ENCODE results near the gene FBXW5.

The FBXW5 gene

GRCh38 chr9:136943291-136944211, 987 bp downstream of the FBXW5 start:
- Histone ChIP-seq H3K4me3 (peak overlapping the region; percentile 82 to 83), H3K27me3 (no peaks in the 10 kb centered on the region), H3K9me3 (no peaks in the 10 kb centered on the region), H3K36me3 (peaks cover 31 to 49% (median 45%) of the 10 kb centered on the region in 3 donors), H3K4me1 (peaks cover 0 to 51% (median 45%) of the 10 kb centered on the region in 4 donors), H3K27ac (peak overlapping the region; percentile 88 to 91)
- DNase-seq = peak in 1 of 2 donors; percentile 63
- no peak for TF ChIP-seq CTCF (IDR thresholded peaks at IDR 0.05)
- intact Hi-C loops (cut with DNase I; ENCODE audit: low total_unique reads) = loop anchor here (2.0 to 5.0 kb wide), 3 partner anchors 56 to 151 kb away; partner anchors contain the start of genes PHPT1, TMEM141 and TRAF2

DNA sequence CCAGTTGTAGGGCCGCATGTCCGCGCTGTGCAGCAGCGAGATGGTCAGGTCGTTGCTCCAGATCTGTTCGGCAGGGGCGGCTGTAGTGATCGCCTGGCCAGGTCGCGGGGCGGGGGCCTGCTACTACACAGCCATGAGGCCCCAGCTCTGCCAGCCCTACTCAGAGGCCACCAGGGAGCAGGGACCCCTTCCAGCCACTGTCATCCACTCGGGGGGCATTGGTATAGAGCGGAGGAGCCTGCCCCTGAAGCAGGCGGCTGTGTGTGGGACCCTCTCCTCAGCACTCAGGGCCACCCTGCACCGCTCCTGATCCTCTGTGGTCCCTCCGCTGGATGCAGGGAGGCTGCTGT, 1.7 kb downstream of the FBXW5 start:
- no peaks in the 10 kb centered on the region for H3K27me3 ChIP-seq
- no peak for TF ChIP-seq CTCF (IDR thresholded peaks at IDR 0.05)
- peak overlapping the region; percentile 82 to 83 for H3K4me3 ChIP-seq
- DNase-seq = peak in 1 of 2 donors; percentile 68
- peaks cover 31 to 52% (median 45%) of the 10 kb centered on the region in 3 donors for H3K36me3 ChIP-seq
- H3K9me3 ChIP-seq = no peaks in the 10 kb centered on the region
- peaks cover 0 to 50% (median 44%) of the 10 kb centered on the region in 4 donors for H3K4me1 ChIP-seq
- H3K27ac ChIP-seq = peak overlapping the region; percentile 88 to 91
- intact Hi-C loops (cut with DNase I; ENCODE audit: low total_unique reads) = loop anchor here (5.0 kb wide), 2 partner anchors 56 to 151 kb away; partner anchors contain the start of genes TMEM141 and TRAF2

DNA sequence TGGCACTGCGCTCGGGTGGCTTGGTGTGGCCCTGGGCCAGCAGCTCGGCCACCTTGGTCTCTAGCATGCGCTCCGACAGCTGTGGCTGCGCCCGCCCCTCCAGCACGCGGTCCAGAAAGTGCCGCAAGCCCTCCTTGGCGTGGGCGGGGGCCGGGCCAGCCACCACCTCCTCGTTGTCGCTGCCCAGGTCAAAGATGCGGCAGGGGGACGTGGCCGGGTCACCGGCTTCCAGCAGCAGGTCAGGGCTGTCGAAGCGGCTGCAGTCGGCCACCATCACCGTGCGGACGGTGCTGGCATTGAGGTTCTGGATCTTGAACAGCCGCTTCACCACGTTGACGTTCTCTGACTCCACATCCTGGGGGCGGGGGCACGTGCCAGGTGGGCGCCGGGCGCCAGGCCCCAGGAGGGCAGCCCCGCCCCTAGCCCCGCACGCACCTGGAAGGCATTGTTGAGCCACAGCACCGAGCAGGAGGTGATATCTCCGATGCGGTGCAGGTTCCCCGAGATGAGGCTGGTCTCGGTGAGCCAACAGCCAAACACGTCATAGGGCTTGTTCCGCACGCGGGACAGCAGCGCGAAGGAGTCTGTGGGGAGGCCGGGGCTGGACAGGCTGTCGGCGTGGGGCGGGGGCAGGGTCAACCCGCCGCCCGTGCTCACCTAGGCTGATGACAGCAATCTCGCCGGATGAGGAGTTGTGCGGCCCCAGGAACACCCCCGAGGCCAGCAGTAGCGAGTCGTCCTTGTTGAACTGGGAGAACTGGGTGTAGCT, 2.2 kb downstream of the FBXW5 start:
- Histone ChIP-seq H3K27me3 (no peaks in the 10 kb centered on the region), H3K36me3 (peaks cover 34 to 57% (median 45%) of the 10 kb centered on the region in 3 donors), H3K9me3 (no peaks in the 10 kb centered on the region), H3K27ac (peak overlapping the region; percentile 26 to 91), H3K4me3 (peak overlapping the region in 1 of 2 donors; percentile 83), H3K4me1 (peaks cover 0 to 44% (median 39%) of the 10 kb centered on the region in 4 donors)
- peak in 1 of 2 donors; percentile 65 for DNase-seq
- intact Hi-C loops (cut with DNase I; ENCODE audit: low total_unique reads) = loop anchor here (5.0 kb wide), 2 partner anchors 55 to 150 kb away; partner anchors contain the start of genes TMEM141 and TRAF2
- TF ChIP-seq CTCF (IDR thresholded peaks at IDR 0.05) = no peak

DNA sequence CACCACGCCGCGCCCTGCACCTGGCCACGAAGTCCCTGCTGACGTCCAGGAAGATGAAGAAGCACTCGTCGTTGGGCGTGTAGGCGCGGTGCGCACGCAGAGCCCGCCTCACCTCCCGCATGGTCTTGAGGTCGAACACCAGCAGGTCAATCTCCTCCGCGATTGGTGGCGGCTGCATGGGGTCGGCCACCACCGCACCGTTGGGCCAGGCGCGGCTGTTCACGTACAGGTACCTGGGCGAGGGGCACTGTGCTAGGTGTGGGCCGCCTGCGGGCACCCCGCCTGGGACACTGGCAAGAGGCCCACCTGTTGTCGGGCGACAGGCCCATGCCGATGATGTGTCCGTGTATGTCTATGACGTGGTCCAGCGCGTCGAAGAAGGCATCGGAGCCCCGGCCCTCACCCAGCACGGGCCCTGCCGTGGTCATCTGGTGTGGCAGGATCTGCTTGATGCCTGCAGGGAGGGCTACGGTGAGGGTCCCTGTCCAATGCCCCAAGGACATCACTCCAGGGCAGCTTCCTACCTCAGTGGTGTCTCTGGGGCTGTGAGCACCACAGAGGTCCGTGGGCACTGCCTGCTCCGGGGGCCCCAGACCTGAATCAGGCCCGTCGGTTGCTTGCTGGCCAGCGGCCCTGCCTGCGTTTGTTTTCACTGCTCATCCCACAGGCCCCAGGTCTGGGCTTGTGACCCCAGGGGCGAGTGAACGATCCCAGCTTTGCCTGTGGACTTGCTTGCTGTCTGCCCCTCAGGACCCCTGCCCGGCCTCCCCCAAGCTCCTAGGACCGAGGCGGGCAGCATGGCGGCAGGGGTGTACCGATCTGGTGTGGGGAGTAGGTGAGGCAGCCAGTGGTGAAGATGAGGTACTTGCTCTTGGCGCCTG, 3.1 kb downstream of the FBXW5 start:
- H3K4me3 ChIP-seq = no peak overlapping the region
- intact Hi-C loops (cut with DNase I; ENCODE audit: low total_unique reads) = loop anchor here (5.0 kb wide), 2 partner anchors 54 to 149 kb away; partner anchors contain the start of genes TMEM141 and TRAF2

More for the DNA sequence above, 3.1 kb downstream of the FBXW5 start:
- no peaks in the 10 kb centered on the region for H3K9me3 ChIP-seq
- H3K27me3 ChIP-seq = no peaks in the 10 kb centered on the region
- H3K4me1 ChIP-seq = peaks cover 0 to 37% (median 32%) of the 10 kb centered on the region in 4 donors
- H3K36me3 ChIP-seq = peaks cover 36 to 62% (median 45%) of the 10 kb centered on the region in 3 donors
- TF ChIP-seq CTCF (IDR thresholded peaks at IDR 0.05) = no peak
- peak overlapping the region; percentile 63 to 78 for H3K27ac ChIP-seq
- no peak for DNase-seq

Data from tibial artery (tissue), 4 donors.